ENCODE data around the gene MEGF9. TPM values are rescaled to one million over a fixed set of nuclear protein-coding genes. Genes with fewer than 3 reads are reported as not detected.
A peak's percentile ranks its signal among the peaks of the same experiment; 100 is the strongest.

The MEGF9 gene
- total RNA-seq, 1 experiment from 2014 or later, result 8.3 TPM

DNA sequence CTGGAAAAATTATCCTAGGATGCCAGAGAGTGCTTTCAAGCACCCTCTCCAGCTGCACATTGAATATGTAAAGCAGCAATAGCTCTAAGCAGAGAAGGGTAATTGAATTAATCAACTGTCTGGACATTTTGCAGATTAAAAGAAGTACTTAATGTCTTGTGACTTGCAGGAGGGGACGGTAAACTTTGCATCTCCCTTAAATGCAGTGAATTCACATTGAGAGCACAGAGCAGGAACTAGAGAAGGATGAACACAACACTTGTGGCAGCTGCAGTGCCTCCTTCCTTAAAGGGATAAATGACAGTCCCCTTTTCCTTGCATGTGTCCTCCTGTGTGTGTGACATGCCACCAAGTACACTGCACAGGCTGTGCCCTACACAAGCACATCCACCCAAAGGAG, 126.9 kb downstream of the MEGF9 start (continued):
- TF ChIP-seq, protein P1, sequence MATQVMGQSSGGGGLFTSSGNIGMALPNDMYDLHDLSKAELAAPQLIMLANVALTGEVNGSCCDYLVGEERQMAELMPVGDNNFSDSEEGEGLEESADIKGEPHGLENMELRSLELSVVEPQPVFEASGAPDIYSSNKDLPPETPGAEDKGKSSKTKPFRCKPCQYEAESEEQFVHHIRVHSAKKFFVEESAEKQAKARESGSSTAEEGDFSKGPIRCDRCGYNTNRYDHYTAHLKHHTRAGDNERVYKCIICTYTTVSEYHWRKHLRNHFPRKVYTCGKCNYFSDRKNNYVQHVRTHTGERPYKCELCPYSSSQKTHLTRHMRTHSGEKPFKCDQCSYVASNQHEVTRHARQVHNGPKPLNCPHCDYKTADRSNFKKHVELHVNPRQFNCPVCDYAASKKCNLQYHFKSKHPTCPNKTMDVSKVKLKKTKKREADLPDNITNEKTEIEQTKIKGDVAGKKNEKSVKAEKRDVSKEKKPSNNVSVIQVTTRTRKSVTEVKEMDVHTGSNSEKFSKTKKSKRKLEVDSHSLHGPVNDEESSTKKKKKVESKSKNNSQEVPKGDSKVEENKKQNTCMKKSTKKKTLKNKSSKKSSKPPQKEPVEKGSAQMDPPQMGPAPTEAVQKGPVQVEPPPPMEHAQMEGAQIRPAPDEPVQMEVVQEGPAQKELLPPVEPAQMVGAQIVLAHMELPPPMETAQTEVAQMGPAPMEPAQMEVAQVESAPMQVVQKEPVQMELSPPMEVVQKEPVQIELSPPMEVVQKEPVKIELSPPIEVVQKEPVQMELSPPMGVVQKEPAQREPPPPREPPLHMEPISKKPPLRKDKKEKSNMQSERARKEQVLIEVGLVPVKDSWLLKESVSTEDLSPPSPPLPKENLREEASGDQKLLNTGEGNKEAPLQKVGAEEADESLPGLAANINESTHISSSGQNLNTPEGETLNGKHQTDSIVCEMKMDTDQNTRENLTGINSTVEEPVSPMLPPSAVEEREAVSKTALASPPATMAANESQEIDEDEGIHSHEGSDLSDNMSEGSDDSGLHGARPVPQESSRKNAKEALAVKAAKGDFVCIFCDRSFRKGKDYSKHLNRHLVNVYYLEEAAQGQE (IDR thresholded peaks at IDR 0.05; ENCODE audit: low read depth), result no peak

DNA sequence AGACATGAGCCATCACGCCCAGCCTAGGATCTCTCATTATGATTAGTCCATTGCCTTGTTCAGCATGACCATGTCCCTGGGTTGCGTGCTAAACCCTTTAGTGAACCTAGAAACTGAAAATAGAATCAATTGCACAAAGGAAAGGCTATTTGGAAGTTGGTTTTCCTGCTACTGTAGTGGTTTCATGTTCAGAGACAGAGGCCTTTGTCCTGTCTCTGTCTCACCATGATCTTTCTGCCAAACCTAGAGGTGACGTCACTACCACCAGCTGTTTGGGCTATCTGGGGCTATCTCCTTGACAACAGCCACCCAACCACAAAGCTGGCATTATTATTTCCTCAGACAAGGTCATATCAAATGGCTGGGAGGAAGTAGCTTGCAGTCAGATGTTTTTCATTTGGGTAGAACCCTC, 130.3 kb downstream of the MEGF9 start:
- Histone ChIP-seq H3K4me2 (ENCODE audit: low read length) (peak overlapping the region; percentile 1; the same call in 1 of the 2 replicates), H4K20me1 (ENCODE audit: insufficient read depth) (no peaks in the 10 kb centered on the region), H2AFZ (ENCODE audit: low read depth, low read length, poor library complexity, severe bottlenecking) (no peak overlapping the region), H3K9ac (ENCODE audit: low read length) (no peak overlapping the region), H3K36me3 (ENCODE audit: control insufficient read depth in 1 of 2, insufficient read depth in 2 of 2, low read length in 2 of 2) (no peaks in the 10 kb centered on the region), H3K27ac (ENCODE audit: low read depth, low read length) (no peak overlapping the region), H3K79me2 (ENCODE audit: insufficient read depth, low read length) (peaks cover 9% of the 10 kb centered on the region), H3K9me3 (ENCODE audit: control insufficient read depth in 1 of 2, insufficient read depth in 1 of 2, low read depth in 1 of 2, low read length in 2 of 2) (no peaks in the 10 kb centered on the region), H3K27me3 (ENCODE audit: insufficient read depth, low read length) (no peaks in the 10 kb centered on the region), H3K9me2 (ENCODE audit: insufficient read depth) (no peaks in the 10 kb centered on the region), H3K4me3 (replicated peaks in 1 of 2; ENCODE audit: low read depth in 1 of 2, low read length in 2 of 2) (no peak overlapping the region), H3K4me1 (ENCODE audit: control insufficient read depth in 1 of 2, insufficient read depth in 2 of 2, low read length in 2 of 2) (peaks cover 0 to 18% of the 10 kb centered on the region in 2 experiments; a peak in 2 of 4 replicates)
- ATAC-seq (no peak), DNase-seq (ENCODE audit: low read depth, low spot score) (peak; percentile 16)
- ChIA-PET CTCF (no interaction called here), RAD21 (ENCODE audit: low non-redundant PET in 1 of 2, low total read pairs in 2 of 2, uncharacterized antibody in 2 of 2, unreplicated experiment in 2 of 2) (no interaction called here), POLR2A (interaction anchor here (0.7 kb wide), 1 partner anchor 15 kb away, joined by 3 read pairs; no protein-coding TSS in a partner anchor)
- BruUV-seq (replicated peaks), result no TSS peak
- TF ChIP-seq EZH2phosphoT487 (IDR thresholded peaks at IDR 0.05; ENCODE audit: borderline replicate concordance) (no peak), ELF1 (IDR thresholded peaks at IDR 0.05; ENCODE audit: borderline replicate concordance, low read depth) (no peak), EZH2 (IDR thresholded peaks at IDR 0.05) (no peak), POLR2A (IDR thresholded peaks at IDR 0.05; ENCODE audit: borderline replicate concordance, extremely low read depth, insufficient read depth, insufficient read length) (no peak), TCF7L2 (IDR thresholded peaks at IDR 0.05; ENCODE audit: borderline replicate concordance, extremely low read depth, insufficient read depth, insufficient read length) (no peak), RAD21 (IDR thresholded peaks at IDR 0.05; ENCODE audit: low read depth) (no peak)
- TF ChIP-seq, protein P2, sequence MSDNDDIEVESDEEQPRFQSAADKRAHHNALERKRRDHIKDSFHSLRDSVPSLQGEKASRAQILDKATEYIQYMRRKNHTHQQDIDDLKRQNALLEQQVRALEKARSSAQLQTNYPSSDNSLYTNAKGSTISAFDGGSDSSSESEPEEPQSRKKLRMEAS (IDR thresholded peaks at IDR 0.05), result no peak
- TF ChIP-seq, protein P3, sequence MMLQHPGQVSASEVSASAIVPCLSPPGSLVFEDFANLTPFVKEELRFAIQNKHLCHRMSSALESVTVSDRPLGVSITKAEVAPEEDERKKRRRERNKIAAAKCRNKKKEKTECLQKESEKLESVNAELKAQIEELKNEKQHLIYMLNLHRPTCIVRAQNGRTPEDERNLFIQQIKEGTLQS (IDR thresholded peaks at IDR 0.05), result no peak
- TF ChIP-seq, protein P4, sequence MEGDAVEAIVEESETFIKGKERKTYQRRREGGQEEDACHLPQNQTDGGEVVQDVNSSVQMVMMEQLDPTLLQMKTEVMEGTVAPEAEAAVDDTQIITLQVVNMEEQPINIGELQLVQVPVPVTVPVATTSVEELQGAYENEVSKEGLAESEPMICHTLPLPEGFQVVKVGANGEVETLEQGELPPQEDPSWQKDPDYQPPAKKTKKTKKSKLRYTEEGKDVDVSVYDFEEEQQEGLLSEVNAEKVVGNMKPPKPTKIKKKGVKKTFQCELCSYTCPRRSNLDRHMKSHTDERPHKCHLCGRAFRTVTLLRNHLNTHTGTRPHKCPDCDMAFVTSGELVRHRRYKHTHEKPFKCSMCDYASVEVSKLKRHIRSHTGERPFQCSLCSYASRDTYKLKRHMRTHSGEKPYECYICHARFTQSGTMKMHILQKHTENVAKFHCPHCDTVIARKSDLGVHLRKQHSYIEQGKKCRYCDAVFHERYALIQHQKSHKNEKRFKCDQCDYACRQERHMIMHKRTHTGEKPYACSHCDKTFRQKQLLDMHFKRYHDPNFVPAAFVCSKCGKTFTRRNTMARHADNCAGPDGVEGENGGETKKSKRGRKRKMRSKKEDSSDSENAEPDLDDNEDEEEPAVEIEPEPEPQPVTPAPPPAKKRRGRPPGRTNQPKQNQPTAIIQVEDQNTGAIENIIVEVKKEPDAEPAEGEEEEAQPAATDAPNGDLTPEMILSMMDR (IDR thresholded peaks at IDR 0.05 in 2 of 3, conservative IDR thresholded peaks at IDR 0.05 in 1 of 3; ENCODE audit: borderline replicate concordance in 1 of 3, insufficient read depth in 1 of 3, low read depth in 2 of 3, low read length in 2 of 3), result no peak
- intact Hi-C loops (cut with micrococcal nuclease), result no loop called here
